GM12875 (cell line): ENCODE data around the gene H2BK1.

Experiments used
- H3K4me3 ChIP-seq: one replicate; pipeline ENCODE4 v1.5.1; 2011; ENCODE audit warnings: low read depth, low read length, control low read depth
- CTCF ChIP-seq: IDR thresholded peaks from 2 replicates; pipeline ENCODE4 v1.5.1; 2011; ENCODE audit warnings: low read depth, mild to moderate bottlenecking, control low read depth, inconsistent platforms, low read length, moderate library complexity, borderline replicate concordance; ENCODE audit not compliant: insufficient read depth

Gene H2BK1

GRCh38 chr7:151189038-151189437 is 21.2 kb downstream of the H2BK1 start:
- no peak overlapping the region for H3K4me3 ChIP-seq
- no peak for TF ChIP-seq CTCF

GRCh38 chr7:151188252-151188542 is 22.1 kb downstream of the H2BK1 start:
- no peak overlapping the region for H3K4me3 ChIP-seq
- no peak for TF ChIP-seq CTCF

DNA sequence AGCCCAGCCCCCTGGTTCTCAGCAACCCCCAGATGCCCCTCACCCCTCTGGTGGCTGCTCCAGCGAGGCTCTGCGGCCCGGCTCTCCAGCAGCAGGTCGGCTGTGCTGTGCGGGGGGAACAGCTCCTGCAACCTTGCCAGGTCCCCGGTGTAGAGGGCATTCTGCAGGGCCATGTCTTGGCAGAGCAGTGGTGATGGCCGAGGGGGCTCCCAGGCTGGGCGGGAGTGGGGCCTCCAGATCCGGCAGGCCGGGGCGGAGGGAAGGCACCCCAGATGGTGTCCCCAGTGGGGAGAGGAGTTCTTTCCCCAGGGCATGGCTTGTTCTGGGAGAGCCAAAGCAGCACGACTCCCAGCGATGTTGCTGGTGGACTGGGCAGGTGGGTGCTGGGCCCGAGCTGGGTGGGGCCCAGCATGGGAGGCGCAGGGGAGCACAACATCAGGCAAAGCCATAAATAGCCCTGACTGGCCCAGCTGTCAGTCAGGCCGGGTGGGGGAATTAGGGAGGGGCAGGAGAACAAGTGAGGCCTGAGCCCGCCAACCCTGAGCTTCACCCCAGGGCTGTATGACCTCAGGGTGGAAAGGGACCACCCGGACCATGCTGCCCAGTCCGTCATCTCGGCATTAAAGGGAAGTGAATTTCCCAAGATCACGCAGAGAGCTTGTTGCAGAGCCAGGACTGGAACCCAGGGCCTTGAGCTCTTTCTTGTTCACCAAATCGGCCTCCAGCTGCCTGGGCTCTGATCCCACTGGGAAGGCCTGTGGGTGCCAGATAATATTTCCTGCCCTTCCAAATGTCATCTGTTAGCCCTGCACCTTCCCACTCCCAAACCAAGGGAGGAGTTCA is 22.7 kb downstream of the H2BK1 start:
- TF ChIP-seq CTCF = no peak
- no peak overlapping the region for H3K4me3 ChIP-seq

GRCh38 chr7:151186640-151187408 is 23.5 kb downstream of the H2BK1 start, which contains the start of gene ASB10:
TSS of gene ASB10 (minus strand) at chr7:151187250. CDS start at chr7:151187130, 120 bp downstream.
- TF ChIP-seq CTCF = no peak

GRCh38 chr7:151185762-151186639 is 24.3 kb downstream of the H2BK1 start:
- TF ChIP-seq CTCF = no peak

More at GRCh38 chr7:151186640-151187408, 23.5 kb downstream of the H2BK1 start, which contains the start of gene ASB10:
- H3K4me3 ChIP-seq = no peak within 1 kb of the TSS

DNA sequence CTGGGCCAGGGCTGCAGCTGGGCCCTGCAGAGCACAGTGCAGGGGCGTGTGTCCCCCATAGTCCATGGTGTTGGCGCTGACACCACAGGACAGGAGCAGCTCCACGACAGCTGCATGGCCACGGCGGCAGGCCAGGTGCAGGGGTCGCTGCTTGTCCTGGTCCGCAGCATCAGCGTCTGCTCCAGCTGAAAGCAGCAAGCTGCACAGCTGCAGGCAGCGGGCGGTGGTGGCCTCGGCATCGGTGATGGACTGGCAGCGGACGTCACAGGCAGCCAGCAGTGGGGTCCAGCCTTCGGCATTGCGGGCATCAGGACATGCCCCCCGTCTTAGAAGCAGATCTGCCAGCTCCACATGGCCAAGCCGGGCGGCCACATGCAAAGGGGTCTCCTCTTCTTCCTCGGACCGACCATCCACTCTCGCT is 29.3 kb downstream of the H2BK1 start:
- TF ChIP-seq CTCF = no peak
- H3K4me3 ChIP-seq = no peak overlapping the region

More at GRCh38 chr7:151185762-151186639, 24.3 kb downstream of the H2BK1 start:
- no peak overlapping the region for H3K4me3 ChIP-seq
